Activated T-cell treated with anti-CD3 and anti-CD28 coated beads for 48 hours (primary cell): Measurements from ENCODE around the gene SAMHD1.
"Not testable (repeated sequence)": the region's sequence is repeated elsewhere in the genome, so short reads cannot be mapped to it uniquely, and the experiment has no call there.

Experiments
- DNase-seq: peaks from one replicate; pipeline ENCODE4 v3.0.0-alpha.2; 2020; ENCODE audit warnings: low read depth

Gene SAMHD1

GRCh38 chr20:36916199-36916598 is 35.3 kb downstream of the SAMHD1 start:
- DNase-seq, result no peak

GRCh38 chr20:36908603-36909002 is 42.9 kb downstream of the SAMHD1 start:
- DNase-seq, result no peak

- not testable (repeated sequence) for DNase-seq
These were observed 45.4 kb downstream of the SAMHD1 start for GRCh38 chr20:36906086-36906485.

GRCh38 chr20:36905566-36905965 is 45.9 kb downstream of the SAMHD1 start:
- DNase-seq, result not testable (repeated sequence)

GRCh38 chr20:36904690-36905089 is 46.8 kb downstream of the SAMHD1 start:
- no peak for DNase-seq

- no peak for DNase-seq
These were observed 56.5 kb downstream of the SAMHD1 start for GRCh38 chr20:36895036-36895435.

GRCh38 chr20:36893801-36894200 is 57.7 kb downstream of the SAMHD1 start:
- no peak for DNase-seq

GRCh38 chr20:36891211-36891610 is 60.3 kb downstream of the SAMHD1 start:
- DNase-seq, result no peak

GRCh38 chr20:36890586-36890985 is 60.9 kb downstream of the SAMHD1 start:
- DNase-seq, result no peak

- no peak for DNase-seq
These were observed 62.5 kb downstream of the SAMHD1 start for GRCh38 chr20:36888880-36889516.

GRCh38 chr20:36887752-36888090 is 63.8 kb downstream of the SAMHD1 start:
- no peak for DNase-seq

GRCh38 chr20:36886859-36887751 is 64.4 kb downstream of the SAMHD1 start:
- peak; percentile 81 for DNase-seq

GRCh38 chr20:36885356-36885755 is 66.2 kb downstream of the SAMHD1 start:
- DNase-seq, result no peak

GRCh38 chr20:36883977-36884535 is 67.5 kb downstream of the SAMHD1 start:
- DNase-seq, result no peak

- DNase-seq, result no peak
These were observed 69.6 kb downstream of the SAMHD1 start for GRCh38 chr20:36881888-36882287.

- no peak for DNase-seq
These were observed 70.2 kb downstream of the SAMHD1 start for GRCh38 chr20:36881331-36881730.

- DNase-seq, result no peak
These were observed 70.7 kb downstream of the SAMHD1 start for GRCh38 chr20:36880741-36881250.

- no peak for DNase-seq
These were observed 72.6 kb downstream of the SAMHD1 start for GRCh38 chr20:36878941-36879340.

- DNase-seq, result no peak
These were observed 75.1 kb downstream of the SAMHD1 start for GRCh38 chr20:36876473-36876833.

- no peak for DNase-seq
These were observed 75.6 kb downstream of the SAMHD1 start, which contains the start of gene TLDC2 for GRCh38 chr20:36875702-36876472. Gene TLDC2, plus strand, starts transcription at chr20:36876138. Its CDS starts 37 bp downstream, at chr20:36876175.

GRCh38 chr20:36875093-36875492 is 76.4 kb downstream of the SAMHD1 start:
- not testable (repeated sequence) for DNase-seq
